Esophagus squamous epithelium (tissue), 5 donors: ENCODE data around the gene DENND1C. TPM values are rescaled to one million over a fixed set of nuclear protein-coding genes. Genes with fewer than 3 reads are reported as not detected.
"Not testable (repeated sequence)": the region's sequence is repeated elsewhere in the genome, so short reads cannot be mapped to it uniquely, and the experiment has no call there.

Experiments used
- DNase-seq: peaks from one replicate; lab custom pipeline; 2025; lab: John Stamatoyannopoulos, UW
- H3K27ac ChIP-seq, 4 donors: fragments of 200-600 bp; sonication (generic); one replicate each; pipeline ENCODE4 v1.5.1; 2016 to 2019; ENCODE audit warnings: mild to moderate bottlenecking in 1 of 4
- H3K27me3 ChIP-seq, 4 donors: fragments of 200-600 bp; sonication (generic); 1 replicate in 3 of 4; 2 replicates in 1 of 4; pipeline versions ENCODE4 v1.5.1 to v1.6.0; 2017 to 2021; ENCODE audit warnings: antibody characterized with exemption in 1 of 4
- H3K36me3 ChIP-seq, 3 donors: fragments of 200-600 bp; sonication (generic); one replicate each; pipeline ENCODE4 v1.5.1; 2016 to 2019
- H3K4me1 ChIP-seq, 3 donors: fragments of 200-600 bp; sonication (generic); one replicate each; pipeline ENCODE4 v1.5.1; 2017 to 2019
- H3K4me3 ChIP-seq, 4 donors: fragments of 200-600 bp; sonication (generic); 1 replicate in 3 of 4; 2 replicates in 1 of 4; pipeline ENCODE4 v1.5.1; 2016 to 2019; ENCODE audit warnings: mild to moderate bottlenecking in 2 of 4, moderate library complexity in 1 of 4
- H3K9me3 ChIP-seq, 3 donors: fragments of 200-600 bp; sonication (generic); one replicate each; pipeline ENCODE4 v1.5.1; 2016 to 2019
- POLR2A ChIP-seq, 4 donors: fragments of 450-650 bp; IDR thresholded peaks; one replicate each; pipeline ENCODE4 v1.6.1; 2017; ENCODE audit warnings: antibody characterized with exemption in 4 of 4, mild to moderate bottlenecking in 4 of 4, moderate library complexity in 3 of 4
- WGBS, 2 donors: methylation state at CpG; one replicate each; pipeline ENCODE4 v1.1.5; 2018; 5-methylcytosine and 5-hydroxymethylcytosine counted together
- intact Hi-C: fragments of 100-400 bp; cut with DNase I; formaldehyde crosslinking; loops from one replicate; pipeline ENCODE4 v1.15.0; 2022
- total RNA-seq, 4 donors: library from RNA; depleted of rRNA; stranded (reverse); fragments of >200 nt; gene quantifications; one replicate each; pipeline ENCODE4 v1.1.0, GENCODE V29; 2016
- TF ChIP-seq, protein P1 (sequence below), 6 experiments: fragments of 450-650 bp in 4 of 6; fragments of 200-600 bp in 2 of 6; sonication (generic) in 2 of 6; IDR thresholded peaks; one replicate each; pipeline ENCODE4 v1.5.1; 2016 to 2019; ENCODE audit warnings: antibody characterized with exemption in 6 of 6, mild to moderate bottlenecking in 4 of 6, moderate library complexity in 4 of 6
- donor health status: DM: yes; HTN: yes; CAD: no.

DENND1C gene
- total RNA-seq, 4 donors from 2014 or later, result 0.62 to 4.2 (median 1.2) TPM

- Histone ChIP-seq H3K9me3 (no peaks in the 10 kb centered on the region), H3K4me1 (no peaks in the 10 kb centered on the region), H3K27me3 (peaks cover 0 to 3% (median 0%) of the 10 kb centered on the region in 4 donors), H3K36me3 (no peaks in the 10 kb centered on the region), H3K4me3 (no peak overlapping the region), H3K27ac (no peak overlapping the region)
- WGBS, 2 donors, result 74 to 78% methylated on average over 14 to 15 of the region's 20 CpGs
- DNase-seq, result no peak
- no peak for TF ChIP-seq POLR2A (IDR thresholded peaks at IDR 0.05)
- TF ChIP-seq, protein P1, sequence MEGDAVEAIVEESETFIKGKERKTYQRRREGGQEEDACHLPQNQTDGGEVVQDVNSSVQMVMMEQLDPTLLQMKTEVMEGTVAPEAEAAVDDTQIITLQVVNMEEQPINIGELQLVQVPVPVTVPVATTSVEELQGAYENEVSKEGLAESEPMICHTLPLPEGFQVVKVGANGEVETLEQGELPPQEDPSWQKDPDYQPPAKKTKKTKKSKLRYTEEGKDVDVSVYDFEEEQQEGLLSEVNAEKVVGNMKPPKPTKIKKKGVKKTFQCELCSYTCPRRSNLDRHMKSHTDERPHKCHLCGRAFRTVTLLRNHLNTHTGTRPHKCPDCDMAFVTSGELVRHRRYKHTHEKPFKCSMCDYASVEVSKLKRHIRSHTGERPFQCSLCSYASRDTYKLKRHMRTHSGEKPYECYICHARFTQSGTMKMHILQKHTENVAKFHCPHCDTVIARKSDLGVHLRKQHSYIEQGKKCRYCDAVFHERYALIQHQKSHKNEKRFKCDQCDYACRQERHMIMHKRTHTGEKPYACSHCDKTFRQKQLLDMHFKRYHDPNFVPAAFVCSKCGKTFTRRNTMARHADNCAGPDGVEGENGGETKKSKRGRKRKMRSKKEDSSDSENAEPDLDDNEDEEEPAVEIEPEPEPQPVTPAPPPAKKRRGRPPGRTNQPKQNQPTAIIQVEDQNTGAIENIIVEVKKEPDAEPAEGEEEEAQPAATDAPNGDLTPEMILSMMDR (IDR thresholded peaks at IDR 0.05), result no peak
- intact Hi-C loops, result no loop called here
Measured at GRCh38 chr19:6509118-6509971, 27.8 kb upstream of the DENND1C start.

GRCh38 chr19:6508028-6508771, 26.6 kb upstream of the DENND1C start:
- H3K9me3 ChIP-seq, H3K36me3 ChIP-seq, H3K27ac ChIP-seq, H3K4me3 ChIP-seq, H3K4me1 ChIP-seq, intact Hi-C loops, DNase-seq: not testable (repeated sequence)
- WGBS, 2 donors, result 75 to 91% methylated on average over 7 of the region's 9 CpGs
- peaks cover 0 to 14% (median 0%) of the 10 kb centered on the region in 4 donors for H3K27me3 ChIP-seq

GRCh38 chr19:6503407-6504201, 22.0 kb upstream of the DENND1C start:
- no peak for DNase-seq
- TF ChIP-seq, protein P1 (IDR thresholded peaks at IDR 0.05), result no peak
- TF ChIP-seq POLR2A (IDR thresholded peaks at IDR 0.05), result no peak
- no peaks in the 10 kb centered on the region for H3K36me3 ChIP-seq
- no peak overlapping the region for H3K27ac ChIP-seq
- intact Hi-C loops, result no loop called here
- H3K4me1 ChIP-seq, result peaks cover 9 to 22% (median 12%) of the 10 kb centered on the region in 3 donors
- H3K4me3 ChIP-seq, result no peak overlapping the region
- H3K9me3 ChIP-seq, result no peaks in the 10 kb centered on the region
- H3K27me3 ChIP-seq, result peaks cover 5 to 55% (median 18%) of the 10 kb centered on the region in 4 donors
- 85 to 88% methylated on average over 9 of the region's 9 CpGs for WGBS, 2 donors

GRCh38 chr19:6501740-6502648, 20.4 kb upstream of the DENND1C start, which contains the start of gene TUBB4A:
TUBB4A (minus strand) TSS chr19:6502309; CDS start chr19:6502212, 97 bp downstream.
- Histone ChIP-seq H3K36me3 (no peaks in the 10 kb centered on the region), H3K4me1 (peaks cover 9 to 22% (median 12%) of the 10 kb centered on the region in 3 donors), H3K27ac (no peak within 1 kb of the TSS), H3K4me3 (peak within 1 kb of the TSS; percentile 7 to 64 (median 31)), H3K9me3 (no peaks in the 10 kb centered on the region), H3K27me3 (peaks cover 5 to 55% (median 18%) of the 10 kb centered on the region in 4 donors)
- TF ChIP-seq POLR2A (IDR thresholded peaks at IDR 0.05), result no peak
- TF ChIP-seq, protein P1 (IDR thresholded peaks at IDR 0.05), result peak in 1 of 6 experiments; percentile 13
- intact Hi-C loops, result no loop called here
- 1% methylated on average over 16 of the region's 71 CpGs; no CpG with 5 or more reads in 1 of the 2 donors for WGBS, 2 donors
- no peak for DNase-seq
